ENCODE data around the gene CD33.

Gene CD33

DNA sequence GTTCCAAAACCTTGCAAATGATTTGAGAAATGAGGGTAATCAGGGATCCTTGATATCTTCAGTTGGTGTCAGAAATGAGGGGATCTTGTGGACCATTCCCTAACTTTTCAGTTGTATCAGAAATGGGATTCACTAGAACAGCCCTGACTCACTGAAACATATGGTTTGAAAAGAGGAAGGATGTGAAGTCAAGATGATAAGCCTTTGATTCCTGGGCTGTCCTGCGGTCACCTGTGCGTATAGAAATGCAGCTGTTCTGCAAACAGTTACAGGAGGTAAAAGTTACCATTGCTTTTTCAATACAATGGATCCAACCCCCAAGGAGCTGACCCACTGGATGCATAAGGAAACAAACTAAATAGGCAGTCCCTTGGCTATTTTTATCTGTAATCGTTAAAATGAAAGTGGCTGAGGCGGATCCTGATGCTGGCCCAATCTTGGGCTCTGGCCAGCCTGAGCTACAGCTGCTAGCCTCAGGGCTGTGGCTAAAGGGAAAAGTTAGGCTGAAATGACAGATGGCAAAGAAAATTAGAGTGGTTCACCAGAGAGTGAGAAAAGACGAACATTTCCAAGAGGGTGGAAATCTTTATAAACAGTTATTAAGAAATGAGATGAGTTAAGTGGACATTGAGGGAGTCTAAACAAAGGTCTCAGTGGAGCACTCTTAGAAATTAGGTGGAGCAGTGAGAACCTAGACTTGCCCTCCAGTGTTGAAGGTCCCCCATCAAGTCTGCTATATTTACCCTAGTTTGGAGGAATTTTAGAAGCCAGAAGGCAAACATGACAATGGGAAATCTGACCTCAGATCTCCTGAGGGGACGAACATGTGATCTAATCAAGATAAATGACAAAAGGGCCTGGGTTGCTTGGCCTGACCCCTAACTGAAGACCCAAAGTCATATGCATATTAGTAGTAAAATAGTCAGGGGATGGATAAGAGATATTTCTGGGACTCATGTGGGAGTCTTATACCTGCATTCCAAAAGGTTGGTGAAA lies 33.6 kb downstream of the CD33 start:
- no peak for DNase-seq

GRCh38 chr19:51259348-51260245 lies 34.7 kb downstream of the CD33 start:
- peak in 9 of 51 donors; percentile 0 to 13 (median 6) for DNase-seq

DNA sequence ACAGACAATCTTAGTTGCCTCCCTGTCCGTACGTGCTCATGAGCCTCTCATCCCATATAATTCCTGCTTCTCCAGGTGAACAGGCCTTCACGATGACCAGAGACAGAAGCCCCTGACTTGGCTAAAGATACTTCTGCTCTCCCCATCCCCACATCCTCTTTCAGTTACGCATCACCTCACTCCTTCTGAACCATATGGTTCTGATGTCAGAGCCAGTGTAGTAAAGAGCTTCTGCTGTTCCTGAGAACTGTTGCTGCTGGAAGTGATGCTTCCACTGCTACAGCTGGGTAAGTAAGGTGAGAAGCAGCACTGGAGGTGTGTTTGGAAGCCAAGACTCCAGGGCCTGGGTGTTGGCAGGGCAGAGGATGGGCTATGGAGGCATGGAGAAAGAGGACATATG lies 38.9 kb downstream of the CD33 start:
- no peak for DNase-seq

DNA sequence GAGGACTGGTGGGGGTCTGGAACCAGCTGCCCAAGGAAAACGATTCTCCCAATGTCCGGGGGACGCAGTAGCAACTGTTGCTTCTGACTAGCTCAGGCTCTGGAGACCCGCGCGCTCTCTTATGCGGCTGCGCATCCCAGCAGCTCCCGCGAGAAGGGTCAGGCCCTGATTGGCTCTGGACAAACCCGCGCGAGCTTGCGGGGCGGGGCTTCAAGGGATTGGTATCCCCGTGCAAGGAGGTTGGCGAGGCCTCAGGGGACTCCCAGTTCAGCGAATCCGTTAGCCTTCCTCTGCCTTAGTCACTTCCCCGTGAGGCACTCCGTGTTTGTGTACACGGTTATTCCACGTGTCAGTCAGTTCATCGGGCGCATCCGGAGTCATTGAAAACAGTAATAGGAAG lies 46.2 kb downstream of the CD33 start:
- peak in 7 of 51 donors; percentile 4 to 16 (median 11) for DNase-seq

DNA sequence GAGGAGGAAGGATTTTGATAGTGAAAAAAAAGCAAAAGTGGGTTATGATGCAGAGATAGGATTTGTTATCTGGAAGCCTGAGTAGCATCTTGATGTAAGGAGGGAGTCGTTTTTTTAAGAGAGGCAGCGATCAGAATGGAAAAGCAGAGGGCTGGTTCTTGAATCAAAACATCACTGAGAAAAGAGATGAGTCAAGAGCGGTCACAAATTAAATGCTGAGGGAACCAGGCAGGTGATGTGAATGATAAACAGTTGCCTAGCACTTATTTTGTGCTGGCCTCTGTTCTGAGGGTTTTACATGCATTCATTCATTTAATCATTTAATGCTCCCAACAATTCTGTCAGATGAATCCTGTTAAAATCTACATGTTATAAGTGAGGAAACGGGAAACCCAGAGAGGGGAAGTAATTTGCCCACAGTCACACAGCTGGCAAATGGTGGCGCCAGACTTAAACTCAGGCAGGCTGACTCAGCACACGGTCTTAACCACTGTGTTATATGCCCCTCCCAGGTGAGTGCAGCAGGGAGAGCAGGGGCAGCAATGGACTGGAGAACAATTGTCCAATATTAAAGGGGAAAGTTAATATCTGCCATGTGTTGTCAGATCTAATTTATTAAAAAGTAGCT lies 47.4 kb downstream of the CD33 start:
- no peak for DNase-seq

- DNase-seq = no peak
These were observed 49.3 kb downstream of the CD33 start for GRCh38 chr19:51274049-51274770.

GRCh38 chr19:51277112-51277511 lies 52.2 kb downstream of the CD33 start:
- DNase-seq = no peak

DNA sequence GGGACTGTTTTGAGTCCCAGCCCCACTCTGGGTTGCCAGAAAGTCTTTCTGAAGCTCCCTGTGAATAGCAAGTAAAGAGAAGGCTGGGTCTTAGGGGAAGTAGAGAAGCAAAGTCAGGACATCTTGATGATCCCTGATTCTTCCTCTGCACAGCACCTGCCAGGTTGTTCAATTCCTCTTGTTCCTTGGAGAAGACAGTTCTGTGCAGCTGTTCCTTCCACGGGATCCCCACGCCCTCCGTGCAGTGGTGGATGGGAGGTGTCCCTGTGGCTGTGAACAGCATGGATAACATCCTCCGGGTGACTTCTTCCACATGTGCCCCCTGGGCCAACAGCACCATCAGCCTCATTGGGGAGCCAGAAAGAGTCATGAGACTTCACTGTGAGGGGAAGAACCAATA lies 57.5 kb downstream of the CD33 start:
- DNase-seq = no peak

DNA sequence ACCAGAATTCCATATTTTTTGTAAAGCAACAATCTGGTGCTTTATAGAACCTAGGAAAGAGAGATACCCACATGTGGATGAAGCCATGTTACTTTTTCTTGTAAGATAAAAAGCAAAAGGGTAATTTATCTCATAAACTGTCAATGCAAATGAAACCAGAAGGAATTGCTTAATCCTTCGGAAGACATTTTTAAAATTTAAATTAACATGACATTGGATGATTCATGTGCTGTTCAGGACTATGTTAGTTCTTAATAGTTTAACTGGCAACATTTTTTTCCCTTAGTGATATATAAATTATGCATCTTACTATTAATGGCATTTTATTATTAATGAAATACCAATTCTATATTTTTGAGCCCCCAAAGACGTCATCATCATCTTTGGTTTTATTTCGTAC lies 60.8 kb downstream of the CD33 start:
- DNase-seq = no peak

All from hypothalamus (tissue), 51 donors.